ENCODE results near the gene COQ8A. TPM values are rescaled to one million over a fixed set of nuclear protein-coding genes. Genes with fewer than 3 reads are reported as not detected.

The COQ8A gene
- total RNA-seq, 1 experiment from 2014 or later = 35.3 TPM

- intact Hi-C loops (cut with micrococcal nuclease) = no loop called here
- H3K27me3 ChIP-seq (ENCODE audit: insufficient read depth, low read length) = no peaks in the 10 kb centered on the region
- no peak for ATAC-seq
- no peak overlapping the region for H3K27ac ChIP-seq (ENCODE audit: low read depth, low read length)
- H3K9me2 ChIP-seq (ENCODE audit: insufficient read depth) = no peaks in the 10 kb centered on the region
- ChIA-PET POLR2A (no interaction called here), RAD21 (ENCODE audit: low non-redundant PET in 1 of 2, low total read pairs in 2 of 2, uncharacterized antibody in 2 of 2, unreplicated experiment in 2 of 2) (no interaction called here), CTCF (no interaction called here)
- no peaks in the 10 kb centered on the region for H4K20me1 ChIP-seq (ENCODE audit: insufficient read depth)
- H3K9me3 ChIP-seq (ENCODE audit: control insufficient read depth in 1 of 2, insufficient read depth in 1 of 2, low read depth in 1 of 2, low read length in 2 of 2) = no peaks in the 10 kb centered on the region
- no peak overlapping the region for H3K4me3 ChIP-seq (replicated peaks in 1 of 2; ENCODE audit: low read depth in 1 of 2, low read length in 2 of 2)
- no peaks in the 10 kb centered on the region for H3K79me2 ChIP-seq (ENCODE audit: insufficient read depth, low read length)
- H3K4me2 ChIP-seq (ENCODE audit: low read length) = no peak overlapping the region
- no peaks in the 10 kb centered on the region for H3K4me1 ChIP-seq (ENCODE audit: control insufficient read depth in 1 of 2, insufficient read depth in 2 of 2, low read length in 2 of 2)
- no TSS peak for BruUV-seq (replicated peaks)
- TF ChIP-seq REST (IDR thresholded peaks at IDR 0.05; ENCODE audit: low read depth) (no peak), EZH2 (IDR thresholded peaks at IDR 0.05) (no peak), ATF3 (IDR thresholded peaks at IDR 0.05) (no peak)
- DNase-seq (ENCODE audit: low read depth, low spot score) = no peak
- H2AFZ ChIP-seq (ENCODE audit: low read depth, low read length, poor library complexity, severe bottlenecking) = no peak overlapping the region
- no peak overlapping the region for H3K9ac ChIP-seq (ENCODE audit: low read length)
- H3K36me3 ChIP-seq (ENCODE audit: control insufficient read depth in 1 of 2, insufficient read depth in 2 of 2, low read length in 2 of 2) = 0 out of 4 replicates have a peak, but pooled peaks cover 0 to 3% of the 10 kb centered on the region in 2 experiments
Measured at GRCh38 chr1:226974544-226975258, 34.6 kb downstream of the COQ8A start.
